LNCaP clone FGC (cell line): ENCODE results near the gene PACSIN1.

Source experiments
- DNase-seq: peaks from one replicate; pipeline ENCODE4 v3.0.0-alpha.2; 2011; ENCODE audit warnings: low read depth
- H3K4me3 ChIP-seq: 2 replicates; pipeline ENCODE4 v1.5.1; 2011; ENCODE audit warnings: mild to moderate bottlenecking, low read depth, low read length, control low read depth
- CTCF ChIP-seq: IDR thresholded peaks from 2 replicates; pipeline ENCODE4 v1.5.1; 2012; ENCODE audit warnings: mild to moderate bottlenecking; ENCODE audit not compliant: control insufficient read depth, insufficient read depth; ENCODE audit errors: extremely low read depth

Gene PACSIN1

GRCh38 chr6:34581561-34581920 lies 115.7 kb downstream of the PACSIN1 start:
- no peak for TF ChIP-seq CTCF
- H3K4me3 ChIP-seq, result no peak overlapping the region
- DNase-seq, result no peak

- no peak for DNase-seq
- TF ChIP-seq CTCF, result no peak
- H3K4me3 ChIP-seq, result no peak overlapping the region
These were observed 117.6 kb downstream of the PACSIN1 start for GRCh38 chr6:34583461-34583860.

- DNase-seq, result no peak
- no peak for TF ChIP-seq CTCF
These were observed 118.2 kb downstream of the PACSIN1 start for GRCh38 chr6:34583861-34584604.

GRCh38 chr6:34584694-34585093 lies 118.8 kb downstream of the PACSIN1 start:
- DNase-seq, result no peak
- TF ChIP-seq CTCF, result no peak
- no peak overlapping the region for H3K4me3 ChIP-seq

More at GRCh38 chr6:34583861-34584604, 118.2 kb downstream of the PACSIN1 start:
- no peak overlapping the region for H3K4me3 ChIP-seq
